GM12878 (cell line): ENCODE results near the gene TMEM82. TPM values are rescaled to one million over a fixed set of nuclear protein-coding genes. Genes with fewer than 3 reads are reported as not detected.

Experiments
- ATAC-seq: fragments of 200-7000 bp; cut with Tn5 transposase; 3 replicates; pipeline ENCODE4 v1.9.1; 2020; ENCODE audit warnings: mild to moderate bottlenecking, moderate library complexity
- BruUV-seq: library from RNA; stranded (reverse); fragments of 400-500 nt; replicated peaks from 2 replicates; lab custom pipeline; 2021; lab: Mats Ljungman, UMichigan
- CTCF ChIA-PET: fragments of 300-600 bp; sonication (Branson Sonifier 250); formaldehyde crosslinking; extraction: SDS; loops from one replicate; lab custom pipeline; 2021; ENCODE audit warnings: inconsistent platforms; lab: Yijun Ruan, JAX
- POLR2A ChIA-PET: fragments of 350-600 bp; formaldehyde crosslinking; extraction: SDS; loops from one replicate; lab custom pipeline; 2021; ENCODE audit warnings: inconsistent platforms; lab: Charles Lee
- RAD21 ChIA-PET: fragments of 300-600 bp; sonication (Branson Sonifier 250); formaldehyde crosslinking; loops from one replicate; lab custom pipeline; 2023; ENCODE audit warnings: antibody characterized with exemption; ENCODE audit not compliant: unreplicated experiment; lab: Charles Lee
- SMC1A ChIA-PET: fragments of 300-600 bp; sonication (Branson Sonifier 250); formaldehyde crosslinking; loops from one replicate; lab custom pipeline; 2023; ENCODE audit not compliant: unreplicated experiment, uncharacterized antibody; lab: Charles Lee
- DNase-seq: peaks from one replicate; pipeline ENCODE4 v3.0.0-alpha.2; 2011; ENCODE audit warnings: low read depth, low spot score
- FAIRE-seq: peaks from 3 replicates; lab custom pipeline; 2011; peaks lifted over from hg19 to GRCh38; lab: Jason Lieb, UNC
- H2AFZ ChIP-seq: 2 replicates; pipeline ENCODE4 v1.6.0; 2011; ENCODE audit warnings: low read depth, low read length, control low read depth; ENCODE audit not compliant: control insufficient read depth
- H3K27ac ChIP-seq: 2 replicates; pipeline ENCODE4 v1.5.1; 2011; ENCODE audit warnings: control low read depth; ENCODE audit not compliant: control insufficient read depth, insufficient read depth
- H3K27me3 ChIP-seq, 2 experiments: replicated peaks in 1 of 2; 2 replicates each; pipeline versions ENCODE4 v1.6.0 to v1.6.1; 2011; ENCODE audit warnings: low read length in 1 of 2; ENCODE audit not compliant: control insufficient read depth in 2 of 2, insufficient read depth in 2 of 2
- H3K36me3 ChIP-seq, 2 experiments: 2 replicates each; pipeline ENCODE4 v1.5.1; 2011; ENCODE audit warnings: low read length in 1 of 2; ENCODE audit not compliant: control insufficient read depth in 2 of 2, insufficient read depth in 2 of 2
- H3K4me1 ChIP-seq: 2 replicates; pipeline ENCODE4 v1.6.1; 2011; ENCODE audit warnings: mild to moderate bottlenecking, low read length, moderate library complexity, mixed read lengths; ENCODE audit not compliant: control insufficient read depth, insufficient read depth
- H3K4me2 ChIP-seq: 2 replicates; pipeline ENCODE4 v1.6.0; 2011; ENCODE audit warnings: control low read depth; ENCODE audit not compliant: control insufficient read depth, insufficient read depth
- H3K4me3 ChIP-seq: fragments of 200-600 bp; sonication (generic); 2 replicates; pipeline ENCODE4 v1.5.1; 2016
- H3K79me2 ChIP-seq: 2 replicates; pipeline ENCODE4 v1.6.0; 2011; ENCODE audit warnings: low read length; ENCODE audit not compliant: control insufficient read depth, insufficient read depth
- H3K9ac ChIP-seq: 2 replicates; pipeline ENCODE4 v1.8.0; 2011; ENCODE audit warnings: low read length, control low read depth, mixed read lengths; ENCODE audit not compliant: control insufficient read depth, insufficient read depth
- H3K9me3 ChIP-seq: replicated peaks from 3 replicates; pipeline ENCODE4 v1.5.1; 2011; ENCODE audit warnings: mild to moderate bottlenecking, low read length; ENCODE audit not compliant: control insufficient read depth, insufficient read depth
- H4K20me1 ChIP-seq: 2 replicates; pipeline ENCODE4 v1.6.0; 2011; ENCODE audit not compliant: control insufficient read depth, insufficient read depth
- BCL3 ChIP-seq: IDR thresholded peaks from 2 replicates; pipeline ENCODE4 v1.6.1; 2011; ENCODE audit warnings: borderline replicate concordance, low read depth, mild to moderate bottlenecking, moderate library complexity, low read length; ENCODE audit not compliant: insufficient read depth, poor library complexity, severe bottlenecking
- CEBPZ ChIP-seq: fragments of 150-350 bp; IDR thresholded peaks from 2 replicates; pipeline ENCODE4 v1.6.1; 2016; ENCODE audit warnings: low read depth, low read length
- JUND ChIP-seq: IDR thresholded peaks from 2 replicates; pipeline ENCODE4 v1.6.1; 2012; ENCODE audit warnings: low read depth, mild to moderate bottlenecking, low read length, improper control_type of control experiment, moderate library complexity
- MEF2B ChIP-seq: fragments of 450-650 bp; IDR thresholded peaks from 2 replicates; pipeline ENCODE4 v1.6.1; 2018; ENCODE audit warnings: mild to moderate bottlenecking, moderate library complexity; ENCODE audit not compliant: partially characterized antibody, poor library complexity, severe bottlenecking
- MXI1 ChIP-seq: fragments of 150-350 bp; IDR thresholded peaks from 2 replicates; pipeline ENCODE4 v1.6.1; 2011; ENCODE audit warnings: low read depth, mild to moderate bottlenecking, inconsistent platforms, low read length, improper control_type of control experiment
- NFXL1 ChIP-seq: fragments of 450-650 bp; IDR thresholded peaks from 2 replicates; pipeline ENCODE4 v1.6.1; 2017; ENCODE audit warnings: antibody characterized with exemption, mild to moderate bottlenecking, borderline replicate concordance
- NFYA ChIP-seq: IDR thresholded peaks from 2 replicates; pipeline ENCODE4 v1.6.1; 2011; ENCODE audit warnings: low read depth, mild to moderate bottlenecking, low read length, improper control_type of control experiment, borderline replicate concordance
- NKRF ChIP-seq: fragments of 450-650 bp; conservative IDR thresholded peaks from 2 replicates; pipeline ENCODE4 v1.6.1; 2017; ENCODE audit warnings: mild to moderate bottlenecking, moderate library complexity
- NRF1 ChIP-seq: conservative IDR thresholded peaks from 2 replicates; pipeline ENCODE4 v1.6.1; 2011; ENCODE audit warnings: mild to moderate bottlenecking, low read depth, low read length, improper control_type of control experiment
- PML ChIP-seq: IDR thresholded peaks from 2 replicates; pipeline ENCODE4 v1.6.1; 2012; ENCODE audit warnings: low read length, inconsistent platforms
- POU2F2 ChIP-seq: IDR thresholded peaks from 3 replicates; pipeline ENCODE4 v1.6.1; 2011; ENCODE audit warnings: low read depth, mild to moderate bottlenecking, low read length, borderline replicate concordance
- RB1 ChIP-seq: fragments of 450-650 bp; formaldehyde crosslinking; IDR thresholded peaks from 2 replicates; pipeline ENCODE4 v1.6.1; 2017; ENCODE audit warnings: mild to moderate bottlenecking, borderline replicate concordance
- SRF ChIP-seq, 2 experiments: IDR thresholded peaks; 2 replicates each; pipeline ENCODE4 v1.6.1; 2011; ENCODE audit warnings: low read depth in 2 of 2, low read length in 2 of 2, mild to moderate bottlenecking in 1 of 2, moderate library complexity in 1 of 2
- TCF3 ChIP-seq: IDR thresholded peaks from 2 replicates; pipeline ENCODE4 v1.6.1; 2012; ENCODE audit warnings: low read depth, mild to moderate bottlenecking, low read length, borderline replicate concordance; ENCODE audit not compliant: insufficient read depth
- USF1 ChIP-seq: IDR thresholded peaks from 2 replicates; pipeline ENCODE4 v1.6.1; 2011; ENCODE audit warnings: borderline replicate concordance, low read depth, mild to moderate bottlenecking, moderate library complexity, mixed read lengths, low read length; ENCODE audit not compliant: insufficient read depth; ENCODE audit errors: extremely low read length
- WGBS: methylation state at CpG from one replicate; pipeline ENCODE4 v1.1.6; 2016; ENCODE audit warnings: low lambda C conversion rate; ENCODE audit not compliant: insufficient replicate concordance, insufficient coverage; ENCODE audit errors: missing lambda C conversion rate; 5-methylcytosine and 5-hydroxymethylcytosine counted together
- in situ Hi-C: fragments of 300-500 bp; cut with MboI; formaldehyde crosslinking; loops from 9 replicates; pipeline ENCODE4 v1.14.3; 2018; ENCODE audit warnings: mixed read lengths
- intact Hi-C: fragments of 100-400 bp; cut with micrococcal nuclease; formaldehyde crosslinking; loops from one replicate; pipeline ENCODE4 v1.14.2; 2022; ENCODE audit not compliant: unreplicated experiment
- polyA plus RNA-seq, 11 experiments: library from polyadenylated mRNA; depleted of rRNA in 4 of 11; unstranded in 6 of 11; stranded (reverse) in 5 of 11; fragments of >200 nt; fragmentation: Nextera tagmentation in 4 of 11; fragmentation: Illumina TruSeq in 1 of 11; extraction: Ambion mirVana in 4 of 11; extraction: Trizol in 1 of 11; gene quantifications; 1 replicate in 1 of 11; 2 replicates in 10 of 11; pipeline versions ENCODE4 v1.2.1 to v1.2.3, GENCODE V29; 2011 to 2016; ENCODE audit warnings: inconsistent platforms in 2 of 11, missing spikeins in 2 of 11, low read depth in 1 of 11
- total RNA-seq, 4 experiments: library from RNA; depleted of rRNA in 3 of 4; stranded (reverse); fragments of >200 nt in 3 of 4; fragmentation: Illumina TruSeq in 1 of 4; extraction: Trizol in 1 of 4; gene quantifications; 2 replicates each; pipeline versions ENCODE4 v1.2.1 to v1.2.3, GENCODE V29; 2013 to 2021

Gene TMEM82
- total and polyA plus RNA-seq, 10 of the 15 experiments (the other 5 are each of a cell fraction or from before 2014, with no cell fraction given): not detected

- Histone ChIP-seq H3K4me3 (no peak overlapping the region), H2AFZ (no peak overlapping the region), H4K20me1 (no peaks in the 10 kb centered on the region), H3K4me2 (no peak overlapping the region), H3K9ac (no peak overlapping the region), H3K27ac (no peak overlapping the region), H3K27me3 (no peaks in the 10 kb centered on the region), H3K4me1 (no peaks in the 10 kb centered on the region), H3K36me3 (peaks cover 13 to 33% of the 10 kb centered on the region in 2 experiments; a peak in 3 of 4 replicates), H3K79me2 (peaks cover 4% of the 10 kb centered on the region), H3K9me3 (no peaks in the 10 kb centered on the region)
- ChIA-PET CTCF (interaction anchor here (1.0 to 1.2 kb wide), 2 partner anchors 24 to 53 kb away, joined by 3 read pairs; no protein-coding TSS in a partner anchor), POLR2A (no interaction called here), RAD21 (no interaction called here), SMC1A (interaction anchor here (0.6 to 1.6 kb wide), 2 partner anchors 65 to 177 kb away, joined by 3 read pairs; no protein-coding TSS in a partner anchor)
- ATAC-seq: no peak
- WGBS: 99% methylated on average over 11 of the region's 11 CpGs
- BruUV-seq: no TSS peak
- FAIRE-seq: no peak
- in situ Hi-C loops: no loop called here
- DNase-seq: no peak
- TF ChIP-seq NRF1 (no peak), CEBPZ (no peak), JUND (no peak), RB1 (no peak), NFYA (no peak), USF1 (no peak), NFXL1 (no peak), MXI1 (no peak), MEF2B (no peak), PML (no peak), POU2F2 (no peak), NKRF (no peak), BCL3 (no peak), TCF3 (no peak), SRF (IDR thresholded peaks at IDR 0.05; ENCODE audit: low read depth in 2 of 2, low read length in 2 of 2) (no peak)
- intact Hi-C loops: no loop called here
These were observed 24.7 kb upstream of the TMEM82 start for GRCh38 chr1:15717418-15718125.
